ENCODE results near the gene PKD2.

DNA sequence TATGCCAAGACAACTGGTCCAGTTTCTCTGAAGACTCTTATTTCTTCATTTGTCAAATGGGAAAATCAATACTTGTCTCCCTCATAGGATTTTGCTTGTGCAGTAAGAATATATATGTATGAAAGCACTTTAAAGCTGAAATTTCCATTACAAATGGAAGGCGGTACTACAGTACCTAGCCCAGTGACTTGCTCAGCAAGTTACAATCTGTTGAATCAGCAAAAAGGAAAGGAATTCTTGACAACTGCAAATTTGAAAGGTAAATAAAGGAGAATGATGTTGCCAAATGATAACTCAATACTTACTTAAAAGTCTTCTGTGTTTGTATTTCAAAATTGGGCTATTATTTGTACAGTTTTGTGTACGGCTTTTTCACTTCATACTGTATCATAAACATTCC, 71.1 kb downstream of the PKD2 start:
- TF ChIP-seq POLR2A (IDR thresholded peaks at IDR 0.05) = no peak
- TF ChIP-seq, protein P1, sequence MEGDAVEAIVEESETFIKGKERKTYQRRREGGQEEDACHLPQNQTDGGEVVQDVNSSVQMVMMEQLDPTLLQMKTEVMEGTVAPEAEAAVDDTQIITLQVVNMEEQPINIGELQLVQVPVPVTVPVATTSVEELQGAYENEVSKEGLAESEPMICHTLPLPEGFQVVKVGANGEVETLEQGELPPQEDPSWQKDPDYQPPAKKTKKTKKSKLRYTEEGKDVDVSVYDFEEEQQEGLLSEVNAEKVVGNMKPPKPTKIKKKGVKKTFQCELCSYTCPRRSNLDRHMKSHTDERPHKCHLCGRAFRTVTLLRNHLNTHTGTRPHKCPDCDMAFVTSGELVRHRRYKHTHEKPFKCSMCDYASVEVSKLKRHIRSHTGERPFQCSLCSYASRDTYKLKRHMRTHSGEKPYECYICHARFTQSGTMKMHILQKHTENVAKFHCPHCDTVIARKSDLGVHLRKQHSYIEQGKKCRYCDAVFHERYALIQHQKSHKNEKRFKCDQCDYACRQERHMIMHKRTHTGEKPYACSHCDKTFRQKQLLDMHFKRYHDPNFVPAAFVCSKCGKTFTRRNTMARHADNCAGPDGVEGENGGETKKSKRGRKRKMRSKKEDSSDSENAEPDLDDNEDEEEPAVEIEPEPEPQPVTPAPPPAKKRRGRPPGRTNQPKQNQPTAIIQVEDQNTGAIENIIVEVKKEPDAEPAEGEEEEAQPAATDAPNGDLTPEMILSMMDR (IDR thresholded peaks at IDR 0.05) = no peak
- no peak for TF ChIP-seq POLR2AphosphoS5 (IDR thresholded peaks at IDR 0.05; ENCODE audit: insufficient read depth in 1 of 2, low read depth in 1 of 2)

Measured in vagina (tissue), 2 donors.